GM18861 (cell line): ENCODE data around the gene CPVL.

Source experiments
- ATAC-seq: cut with Tn5 transposase; IDR thresholded peaks from one replicate; pipeline ENCODE4 v1.9.1; 2021; ENCODE audit not compliant: unreplicated experiment

CPVL gene

DNA sequence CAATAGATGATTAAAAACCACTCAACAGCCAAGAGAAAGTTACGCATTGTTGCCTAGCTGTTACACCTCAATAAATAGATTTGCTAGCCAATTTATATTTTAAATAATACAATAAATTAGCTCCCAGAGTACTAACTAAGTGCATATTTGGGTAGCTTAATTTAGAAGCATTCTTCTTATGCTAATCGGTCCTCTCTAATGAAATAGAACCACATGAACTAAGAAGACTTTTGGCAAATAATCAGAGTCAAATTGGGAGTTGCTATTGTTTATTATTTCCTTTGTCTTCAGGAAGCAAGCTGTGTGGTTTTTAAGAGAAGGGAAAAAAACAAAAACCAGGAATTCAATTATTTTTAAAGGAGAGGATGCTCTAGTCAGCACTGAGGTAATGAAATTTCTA lies 139.2 kb downstream of the CPVL start:
- no peak for ATAC-seq

DNA sequence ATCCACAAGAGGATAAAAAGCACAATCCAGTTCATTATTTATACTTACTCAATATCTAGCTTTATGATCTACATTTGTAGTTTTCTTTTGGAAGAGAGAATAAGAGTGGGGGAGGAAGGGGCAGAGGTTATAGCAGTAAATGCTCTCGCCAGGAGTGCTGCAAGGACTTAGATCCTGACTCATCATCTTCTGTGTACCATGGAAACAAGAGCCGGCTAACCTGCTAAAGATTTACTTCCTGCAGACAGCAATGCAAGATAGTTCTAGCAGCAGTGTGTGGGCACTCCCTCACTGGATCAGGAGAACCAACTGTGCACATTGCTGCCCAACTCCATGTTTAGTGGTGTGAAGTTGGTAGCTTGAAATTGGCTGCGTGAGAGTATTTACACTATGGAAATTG lies 140.5 kb downstream of the CPVL start:
- ATAC-seq, result no peak

DNA sequence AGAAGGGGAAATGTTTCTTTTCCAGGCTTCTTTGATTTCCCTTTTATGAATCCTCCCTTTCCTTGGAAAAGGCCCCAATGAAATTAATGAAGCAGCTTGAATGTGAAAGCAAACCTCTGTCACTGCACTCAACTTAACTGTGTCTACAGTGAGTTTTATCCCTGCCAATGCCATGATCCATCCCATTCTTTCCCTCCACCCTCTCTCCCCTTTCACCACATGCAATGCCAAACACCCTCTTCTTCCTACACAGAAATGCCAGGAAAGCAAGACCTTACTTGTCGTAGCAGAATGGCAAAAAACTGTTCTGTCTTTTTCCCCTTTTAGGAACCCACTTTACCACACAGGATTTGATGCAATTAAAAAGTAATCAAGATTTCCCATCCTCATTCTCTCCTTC lies 140.9 kb downstream of the CPVL start:
- no peak for ATAC-seq

DNA sequence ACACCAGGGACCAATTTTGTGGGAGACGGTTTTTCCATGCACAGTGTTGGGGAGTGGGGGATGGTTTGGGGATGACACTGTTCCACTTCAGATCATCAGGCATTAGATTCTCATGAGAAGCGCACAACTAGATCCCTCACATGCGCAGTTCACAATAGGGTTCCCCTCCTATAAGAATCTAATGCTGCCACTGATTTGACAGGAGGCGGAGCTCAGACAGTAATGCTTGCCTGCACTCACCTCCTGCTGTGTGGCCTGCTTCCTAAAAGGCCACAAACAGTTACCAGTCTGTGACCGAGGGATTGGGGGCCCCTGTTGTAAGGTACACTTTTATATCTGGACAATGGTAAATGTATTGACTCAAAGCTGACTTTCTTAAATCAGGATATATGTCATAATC lies 142.6 kb downstream of the CPVL start:
- ATAC-seq, result no peak

DNA sequence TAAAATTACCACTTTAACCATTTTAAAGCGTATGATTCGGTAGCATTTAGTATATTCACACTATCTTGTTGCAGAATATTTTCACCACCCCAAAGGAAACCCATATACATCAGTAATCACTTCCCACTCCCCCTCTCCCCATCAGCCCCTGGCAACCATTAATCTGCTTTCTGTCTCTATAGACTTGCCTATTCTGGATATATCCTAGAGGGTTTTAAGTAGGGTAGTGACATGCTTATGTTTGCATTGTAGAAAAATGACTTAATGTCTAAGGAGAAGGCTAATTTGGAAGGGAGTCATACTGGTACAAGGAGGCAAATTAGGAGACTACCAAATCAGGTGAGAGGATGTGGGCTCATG lies 145.6 kb downstream of the CPVL start:
- ATAC-seq, result no peak

DNA sequence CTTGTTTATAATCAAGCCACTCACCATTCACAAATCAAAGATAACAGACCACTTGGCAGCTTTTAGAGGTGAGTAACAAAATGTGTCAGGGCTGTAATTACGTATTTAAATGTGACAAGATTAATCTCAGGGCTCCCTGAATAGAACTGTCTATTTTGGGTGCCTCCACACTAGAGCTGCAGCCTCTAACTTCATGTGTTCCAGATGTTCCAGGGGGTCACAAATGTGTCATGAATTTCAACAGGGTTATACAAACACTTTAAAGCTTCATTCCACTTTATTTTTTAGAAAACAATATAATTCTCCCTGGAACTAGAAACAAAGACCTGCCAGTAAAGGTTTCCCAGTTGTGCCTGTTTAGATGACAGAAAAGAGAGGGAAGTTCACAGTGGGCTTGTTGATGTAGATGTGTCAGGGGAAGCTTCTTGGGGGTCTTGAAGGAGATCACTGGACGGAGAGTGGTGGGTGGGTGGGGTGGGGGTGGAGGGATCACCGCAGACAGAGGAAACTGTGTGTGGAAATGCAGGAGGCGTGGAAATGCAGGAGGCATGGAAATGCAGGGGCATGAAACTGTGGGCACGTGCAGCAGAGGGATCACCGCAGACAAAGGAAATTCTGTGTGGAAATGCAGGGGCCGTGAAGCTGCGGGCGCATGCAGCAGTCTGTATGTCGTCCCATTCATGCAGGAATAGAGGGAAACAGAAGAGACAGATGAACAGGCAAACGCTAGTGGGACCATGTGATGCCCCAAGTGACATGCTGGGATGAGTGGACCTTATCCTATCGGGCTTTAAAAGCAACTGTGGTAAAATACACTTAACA lies 146.2 kb downstream of the CPVL start:
- ATAC-seq, result no peak

DNA sequence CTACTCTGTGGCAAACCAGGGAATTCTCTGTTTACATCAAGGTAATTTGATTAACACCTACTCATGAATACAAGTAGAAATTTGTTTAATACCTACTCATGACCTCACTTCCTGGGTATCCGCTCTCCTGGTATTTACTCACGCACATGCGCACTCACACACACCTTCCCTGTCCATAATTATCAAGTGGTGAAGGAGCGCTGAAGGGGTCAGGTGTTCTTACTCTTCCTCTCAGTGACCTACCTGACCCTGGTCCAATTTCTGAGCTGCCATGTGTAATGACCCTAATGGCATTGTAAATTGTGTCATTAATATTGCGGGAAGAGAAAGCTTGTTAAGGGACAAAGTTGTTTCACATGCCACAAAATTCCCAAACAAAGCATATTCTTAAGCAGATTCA lies 146.9 kb downstream of the CPVL start:
- ATAC-seq, result no peak

DNA sequence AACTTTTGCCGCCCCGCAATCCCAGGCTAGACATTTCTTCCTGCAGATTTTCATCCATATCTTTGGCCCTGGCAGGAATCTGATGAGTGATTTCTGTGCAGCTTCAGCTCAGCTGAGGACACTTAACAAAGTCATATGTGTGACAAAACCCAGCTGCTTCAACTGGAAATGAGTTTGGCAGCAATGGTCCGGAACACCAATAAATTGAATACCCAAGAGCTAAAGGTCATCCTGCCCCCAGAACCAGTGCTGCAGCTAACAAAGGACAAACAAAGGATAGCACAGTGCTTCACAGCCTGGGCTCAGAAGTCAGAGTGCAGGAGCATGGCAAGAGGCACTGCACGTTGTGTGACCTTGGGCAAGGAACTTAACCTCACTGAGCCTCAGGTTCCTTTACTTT lies 148.2 kb downstream of the CPVL start:
- ATAC-seq, result no peak

DNA sequence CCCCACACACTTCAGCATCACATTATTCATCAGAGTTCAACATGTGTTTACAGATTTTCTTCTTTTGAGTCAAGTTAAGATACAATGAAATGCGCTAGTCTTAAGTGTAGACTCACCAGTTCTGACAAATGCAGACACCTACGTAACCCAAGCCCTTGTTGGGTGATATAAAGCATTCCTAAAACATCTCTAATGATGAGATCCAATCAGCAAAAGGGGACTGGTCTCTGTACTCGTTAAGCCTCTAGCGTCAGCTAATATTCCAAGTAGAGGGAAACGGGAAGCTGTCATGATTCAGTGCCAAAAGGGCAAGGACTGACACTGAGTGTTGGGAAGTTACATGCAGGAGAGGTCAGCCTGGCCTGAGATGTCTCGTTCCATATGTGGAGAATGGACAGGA lies 149.5 kb downstream of the CPVL start:
- no peak for ATAC-seq

DNA sequence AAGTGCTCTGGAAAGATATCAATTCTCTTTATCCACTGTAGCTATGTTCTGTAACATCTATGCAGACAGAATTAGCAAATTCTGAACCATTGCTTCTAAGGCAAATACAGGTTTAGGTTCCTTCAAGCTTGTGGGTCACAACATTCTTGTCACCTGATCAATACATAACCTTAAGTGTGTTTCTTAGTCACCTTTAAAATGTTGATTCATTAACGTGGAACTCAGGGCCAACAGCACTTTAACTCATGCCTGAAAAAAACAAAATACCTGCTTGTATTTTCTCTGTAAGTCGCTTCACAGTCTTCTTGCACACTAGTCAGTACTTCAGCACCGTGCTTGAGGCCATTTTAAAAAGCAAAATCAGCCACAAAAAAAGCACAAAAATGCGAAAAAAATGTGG lies 153.0 kb downstream of the CPVL start:
- no peak for ATAC-seq

DNA sequence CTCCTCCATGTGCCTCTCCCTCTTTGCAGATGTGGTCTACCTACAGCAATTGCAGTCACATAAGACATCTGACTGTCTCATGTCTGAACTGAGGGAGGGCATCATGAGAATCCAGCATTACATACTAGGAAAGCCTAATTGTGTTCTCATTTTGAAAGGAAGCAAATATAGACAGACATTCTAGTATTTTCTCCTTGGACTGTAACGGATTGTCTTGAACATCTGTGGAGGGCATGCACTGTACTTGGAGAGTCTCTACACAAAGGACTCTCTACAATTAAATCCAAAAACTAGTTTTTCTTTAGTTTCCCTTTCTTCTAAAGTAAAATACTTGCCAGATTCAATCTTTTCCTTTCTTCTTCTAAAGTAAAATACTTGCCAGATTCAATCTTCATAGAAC lies 153.5 kb downstream of the CPVL start:
- ATAC-seq, result no peak

DNA sequence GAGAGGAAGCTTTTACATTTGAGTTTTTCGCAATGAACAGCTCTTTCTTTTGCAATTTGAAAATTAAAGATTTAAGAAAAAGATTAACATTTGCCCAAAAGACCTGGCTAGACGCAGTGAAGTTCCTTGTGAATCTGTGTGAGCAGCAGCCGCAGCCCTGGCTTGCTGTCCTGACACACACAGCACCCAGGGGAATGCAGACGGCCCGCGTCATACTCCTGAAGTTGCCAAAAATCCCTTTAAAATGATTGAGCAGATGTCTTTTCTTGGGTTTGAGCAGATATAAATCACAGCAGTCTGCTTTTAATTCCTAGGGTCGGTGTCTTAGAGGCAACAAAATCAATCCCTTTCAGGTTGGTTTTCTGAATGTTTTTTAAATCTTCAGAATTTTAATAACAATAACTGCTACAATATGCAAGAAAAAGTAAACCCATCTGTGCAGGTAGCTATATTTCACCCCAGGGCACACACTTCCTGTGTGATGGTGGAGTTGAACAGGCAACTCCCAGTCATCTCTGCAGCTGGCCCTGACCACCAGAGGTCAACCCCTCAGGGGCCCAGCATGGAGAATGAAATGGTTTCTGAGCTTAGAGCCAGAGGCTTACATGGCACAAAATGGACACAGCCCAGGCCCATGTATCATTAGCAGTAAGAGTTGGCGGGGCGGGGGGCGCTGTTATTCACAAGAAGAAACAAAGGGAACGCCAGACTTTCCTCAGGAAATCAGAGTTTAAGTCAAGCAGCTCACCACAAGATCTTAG lies 156.0 kb downstream of the CPVL start:
- no peak for ATAC-seq

DNA sequence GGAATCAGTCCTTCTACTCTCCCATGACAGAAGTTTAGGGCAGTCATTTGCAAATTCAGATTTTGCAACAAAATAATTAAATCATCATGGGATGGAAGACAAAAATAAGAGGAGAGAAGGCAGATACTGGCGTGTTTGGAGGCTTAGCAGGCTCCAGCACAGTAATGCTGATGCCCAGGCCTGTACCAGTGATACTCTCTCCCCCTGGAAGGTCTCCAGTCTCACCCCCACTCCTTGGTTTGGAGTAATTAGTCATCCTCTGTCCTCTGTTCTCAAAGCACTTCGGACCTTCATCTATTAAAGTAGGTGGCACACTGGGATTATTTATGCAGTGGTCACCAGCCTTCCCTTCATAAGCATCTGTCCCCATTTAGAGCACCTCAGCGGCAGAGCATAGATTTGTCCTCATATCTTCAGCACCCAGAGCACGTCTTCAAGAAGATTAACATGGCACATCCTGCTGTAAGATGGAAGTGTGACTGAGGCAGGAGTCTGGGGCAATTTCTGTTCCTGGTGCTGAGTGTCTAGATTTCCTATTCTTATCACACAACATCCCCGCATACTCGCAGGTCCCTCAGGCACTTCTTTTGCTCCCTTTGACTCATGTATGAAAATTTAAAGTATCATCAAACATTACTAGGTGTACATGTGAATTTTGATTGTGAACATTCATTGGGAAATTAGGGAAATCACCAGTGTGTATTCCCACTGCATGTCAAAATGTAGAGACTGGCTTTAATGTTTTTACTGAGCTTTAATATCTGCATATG lies 156.9 kb downstream of the CPVL start:
- no peak for ATAC-seq

DNA sequence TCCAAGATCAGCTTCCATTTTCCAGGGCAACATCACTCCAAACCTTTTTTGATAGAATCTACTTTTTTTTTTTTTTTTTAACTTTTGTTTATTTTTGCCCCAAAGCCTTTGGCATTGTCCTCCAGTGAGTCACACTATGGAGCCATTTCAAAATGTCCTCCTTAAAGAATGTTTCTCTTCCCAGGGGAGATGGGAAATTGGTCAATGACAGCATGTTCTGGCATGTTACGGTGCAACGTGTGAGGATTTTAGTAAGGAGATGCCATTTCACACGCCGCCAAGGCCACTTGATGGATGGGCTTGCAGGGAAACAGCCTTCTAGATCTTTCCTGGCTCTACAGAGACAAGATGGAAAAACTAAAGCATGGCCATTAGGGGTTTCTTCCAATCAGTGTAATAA lies 157.5 kb downstream of the CPVL start:
- no peak for ATAC-seq

DNA sequence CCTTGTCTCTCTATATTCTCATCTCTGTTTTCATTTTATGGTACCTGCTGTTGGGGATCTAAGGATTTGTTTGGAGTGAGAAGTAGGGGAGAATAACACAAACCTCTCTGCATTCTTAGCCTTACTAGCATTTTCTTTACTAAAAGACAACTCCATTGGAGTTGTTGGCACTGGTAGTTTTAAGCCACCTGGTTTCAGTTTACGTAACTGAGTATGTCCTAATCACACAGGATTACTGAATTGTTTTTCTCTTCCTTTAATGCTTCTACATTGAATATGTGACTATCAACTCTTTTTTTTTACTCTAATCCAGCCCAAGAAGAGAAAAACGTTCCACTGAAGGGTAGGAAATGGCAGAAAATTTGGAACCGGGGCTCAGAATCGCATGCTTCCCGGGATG lies 158.2 kb downstream of the CPVL start:
- no peak for ATAC-seq

DNA sequence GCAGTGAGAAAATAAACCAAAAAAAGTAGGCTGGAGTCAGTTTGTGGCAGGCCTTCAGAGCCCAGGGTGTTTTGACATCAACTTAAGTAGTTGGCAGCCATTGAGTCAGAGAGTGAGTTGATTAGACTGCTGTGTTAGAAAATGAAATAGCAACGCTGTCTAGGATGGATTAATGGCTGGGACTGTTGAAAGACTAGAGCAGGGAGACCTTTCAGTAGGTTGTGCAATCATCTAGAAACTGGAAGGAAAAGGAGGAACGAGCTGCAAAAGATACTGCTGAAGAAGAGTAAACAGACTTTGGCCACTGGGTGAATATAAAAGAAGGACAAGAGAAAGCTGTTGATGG lies 159.6 kb downstream of the CPVL start:
- no peak for ATAC-seq

DNA sequence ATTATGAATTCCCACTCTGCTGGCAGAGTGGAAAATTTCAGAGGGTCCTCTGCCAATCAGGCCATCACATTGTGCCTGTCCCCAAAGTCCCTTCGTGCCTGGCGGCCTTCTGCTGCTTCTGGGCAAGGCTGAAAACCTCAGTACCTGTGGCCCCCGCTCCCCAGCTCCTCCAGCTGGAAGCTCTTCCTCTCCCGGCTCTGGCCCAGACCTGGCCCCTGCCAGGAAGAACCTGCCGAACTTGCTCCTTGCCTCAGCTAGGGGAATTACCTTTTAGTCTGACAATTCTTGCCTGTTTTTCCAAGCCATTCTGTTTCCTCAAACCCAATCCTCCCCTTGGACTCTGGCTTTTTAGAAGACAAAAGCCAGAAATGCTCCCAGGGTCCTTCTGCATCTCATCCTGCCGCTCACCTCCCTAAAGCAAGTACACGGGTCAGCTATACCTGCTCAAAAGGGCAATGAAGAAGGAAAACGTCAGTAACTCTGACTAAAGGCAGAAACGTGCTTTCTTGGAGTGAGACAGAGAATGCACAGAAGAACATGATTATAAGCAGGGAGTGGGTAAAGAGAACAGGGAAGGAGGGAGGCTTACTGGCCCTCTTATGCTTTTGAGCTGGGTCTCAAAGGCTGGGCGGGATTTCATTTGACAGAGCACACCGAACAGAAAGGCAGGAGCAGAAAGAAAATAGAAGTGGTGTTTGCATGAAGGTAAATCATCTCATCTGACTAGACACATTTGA lies 160.1 kb downstream of the CPVL start:
- ATAC-seq, result no peak

DNA sequence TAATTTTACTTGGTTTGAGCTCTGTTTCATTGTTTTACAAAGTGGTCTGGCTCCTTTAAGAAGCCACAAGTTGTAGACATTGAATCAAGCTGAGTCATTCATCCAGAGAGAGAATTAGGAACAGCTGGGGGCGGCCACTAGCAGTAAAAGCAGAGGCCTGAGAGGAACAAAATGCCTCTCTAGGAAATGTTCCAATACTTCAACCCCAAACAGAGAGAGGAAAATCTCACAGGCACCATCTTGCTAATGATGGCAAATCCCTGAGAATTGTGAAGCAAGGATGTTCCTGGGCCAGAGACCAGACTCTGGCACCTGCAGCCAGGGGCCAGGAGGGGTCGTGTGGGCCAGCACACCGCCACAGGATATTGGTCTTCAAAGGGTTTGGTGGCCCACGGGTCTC lies 161.7 kb downstream of the CPVL start:
- ATAC-seq, result no peak

DNA sequence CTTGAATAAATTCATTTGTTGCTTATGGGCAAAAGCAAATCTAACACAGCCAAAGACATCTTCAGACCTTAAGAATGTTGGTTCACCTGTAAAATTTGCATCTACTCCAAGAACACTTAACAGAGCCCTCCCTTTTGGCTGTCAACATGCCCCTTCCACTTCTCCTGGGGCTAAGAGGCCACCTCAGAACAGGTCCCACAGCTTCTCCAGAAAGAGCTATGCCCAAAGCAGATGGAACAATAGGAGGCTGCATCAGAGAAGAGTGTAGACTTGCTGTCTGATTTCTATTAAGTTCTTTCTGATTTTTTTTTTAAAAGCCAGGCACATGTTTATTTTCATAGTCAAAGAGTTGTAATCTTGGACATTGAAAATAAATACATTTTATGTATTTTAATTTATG lies 162.1 kb downstream of the CPVL start:
- no peak for ATAC-seq

DNA sequence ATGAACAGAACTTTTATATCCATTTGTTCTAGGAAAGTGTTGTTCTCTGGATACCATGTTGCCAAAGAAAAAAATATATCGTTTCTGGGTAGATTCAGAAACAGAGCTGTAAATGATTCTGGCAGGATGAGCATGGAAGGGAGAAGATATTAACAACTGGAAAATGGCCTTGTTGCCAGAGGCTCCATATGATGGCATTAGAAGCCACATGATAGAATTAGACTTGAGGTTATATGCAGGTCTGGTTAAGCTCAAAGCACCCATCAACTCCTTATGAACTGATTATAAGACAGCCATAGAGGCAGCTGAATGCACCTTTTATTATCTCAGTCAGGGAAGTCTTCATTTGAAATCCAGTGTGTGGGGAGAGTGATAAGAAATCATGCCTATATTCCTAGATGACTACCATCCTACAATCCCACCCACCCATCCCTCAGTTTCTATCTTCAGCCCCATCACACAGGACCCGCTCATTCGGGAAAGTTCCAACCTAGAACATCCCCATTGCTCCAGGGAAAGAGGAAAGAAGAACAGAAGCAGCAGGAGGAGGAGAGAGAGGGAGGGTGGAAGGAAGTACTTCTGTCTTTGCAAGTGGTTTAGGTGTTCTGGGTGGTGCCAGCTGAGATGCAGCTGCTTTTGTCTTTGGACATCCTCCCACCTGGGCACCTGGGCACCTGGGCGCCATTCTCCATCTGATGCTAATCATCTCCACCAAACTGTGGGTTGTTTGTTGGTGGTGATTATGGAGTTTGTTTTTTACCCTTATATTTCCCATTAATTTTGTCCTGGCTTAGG lies 162.7 kb downstream of the CPVL start:
- no peak for ATAC-seq

DNA sequence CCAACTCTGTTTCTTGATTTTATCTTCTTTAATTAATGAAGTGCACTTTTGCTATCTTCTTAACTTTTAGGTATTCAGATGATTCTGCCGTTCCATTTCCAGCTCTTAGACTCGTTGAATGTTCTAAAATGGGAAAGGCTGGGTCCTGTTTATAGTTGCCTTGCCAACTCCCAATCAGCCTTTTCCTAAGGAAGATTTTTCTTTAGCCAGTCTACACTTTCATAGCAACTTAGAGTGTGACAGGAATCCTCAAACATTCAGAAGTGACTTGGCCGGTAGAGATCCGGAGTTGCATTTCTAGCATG lies 165.2 kb downstream of the CPVL start:
- no peak for ATAC-seq
